Measurements from ENCODE around the gene EFNA2. TPM values are rescaled to one million over a fixed set of nuclear protein-coding genes. Genes with fewer than 3 reads are reported as not detected.

Gene EFNA2
- total and polyA plus RNA-seq, 2 experiments from 2014 or later, result 2.7 to 10.3 TPM

GRCh38 chr19:1350867-1351266 lies 65.2 kb downstream of the EFNA2 start (continued):
- no peak for TF ChIP-seq CREB1 (CRISPR knock-in tag; IDR thresholded peaks at IDR 0.05; ENCODE audit: low read depth)
- TF ChIP-seq NANOG (IDR thresholded peaks at IDR 0.05; ENCODE audit: borderline replicate concordance), result no peak
- TF ChIP-seq JUNB (IDR thresholded peaks at IDR 0.05; ENCODE audit: unreplicated experiment), result no peak
- TF ChIP-seq ZNF331 (CRISPR knock-in tag; IDR thresholded peaks at IDR 0.05; ENCODE audit: low read depth), result no peak
- TF ChIP-seq POLR2AphosphoS5 (IDR thresholded peaks at IDR 0.05; ENCODE audit: low read depth), result no peak
- TF ChIP-seq, protein P1, sequence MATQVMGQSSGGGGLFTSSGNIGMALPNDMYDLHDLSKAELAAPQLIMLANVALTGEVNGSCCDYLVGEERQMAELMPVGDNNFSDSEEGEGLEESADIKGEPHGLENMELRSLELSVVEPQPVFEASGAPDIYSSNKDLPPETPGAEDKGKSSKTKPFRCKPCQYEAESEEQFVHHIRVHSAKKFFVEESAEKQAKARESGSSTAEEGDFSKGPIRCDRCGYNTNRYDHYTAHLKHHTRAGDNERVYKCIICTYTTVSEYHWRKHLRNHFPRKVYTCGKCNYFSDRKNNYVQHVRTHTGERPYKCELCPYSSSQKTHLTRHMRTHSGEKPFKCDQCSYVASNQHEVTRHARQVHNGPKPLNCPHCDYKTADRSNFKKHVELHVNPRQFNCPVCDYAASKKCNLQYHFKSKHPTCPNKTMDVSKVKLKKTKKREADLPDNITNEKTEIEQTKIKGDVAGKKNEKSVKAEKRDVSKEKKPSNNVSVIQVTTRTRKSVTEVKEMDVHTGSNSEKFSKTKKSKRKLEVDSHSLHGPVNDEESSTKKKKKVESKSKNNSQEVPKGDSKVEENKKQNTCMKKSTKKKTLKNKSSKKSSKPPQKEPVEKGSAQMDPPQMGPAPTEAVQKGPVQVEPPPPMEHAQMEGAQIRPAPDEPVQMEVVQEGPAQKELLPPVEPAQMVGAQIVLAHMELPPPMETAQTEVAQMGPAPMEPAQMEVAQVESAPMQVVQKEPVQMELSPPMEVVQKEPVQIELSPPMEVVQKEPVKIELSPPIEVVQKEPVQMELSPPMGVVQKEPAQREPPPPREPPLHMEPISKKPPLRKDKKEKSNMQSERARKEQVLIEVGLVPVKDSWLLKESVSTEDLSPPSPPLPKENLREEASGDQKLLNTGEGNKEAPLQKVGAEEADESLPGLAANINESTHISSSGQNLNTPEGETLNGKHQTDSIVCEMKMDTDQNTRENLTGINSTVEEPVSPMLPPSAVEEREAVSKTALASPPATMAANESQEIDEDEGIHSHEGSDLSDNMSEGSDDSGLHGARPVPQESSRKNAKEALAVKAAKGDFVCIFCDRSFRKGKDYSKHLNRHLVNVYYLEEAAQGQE (IDR thresholded peaks at IDR 0.05; ENCODE audit: unreplicated experiment), result no peak
- TF ChIP-seq EZH2 (IDR thresholded peaks at IDR 0.05; ENCODE audit: low read depth, unreplicated experiment), result no peak

Other genes starting within 250 kb of the EFNA2 start
- 18.1 and 22.2 TPM in 2 replicates for gene ABCA7, start 245.8 kb upstream of the EFNA2 start, total RNA-seq (2014; rRNA removed; shearing (Covaris generic))
- gene ABCA7, start 245.8 kb upstream of the EFNA2 start, polyA plus RNA-seq (2016; fragmentation: Nextera tagmentation; extraction: Ambion mirVana), result 27.4 and 30.3 TPM in 2 replicates
- 56.0 and 71.8 TPM in 2 replicates for gene ARHGAP45, start 218.7 kb upstream of the EFNA2 start, total RNA-seq (2014; rRNA removed; shearing (Covaris generic))
- 24.7 and 28.3 TPM in 2 replicates for gene ARHGAP45, start 218.7 kb upstream of the EFNA2 start, polyA plus RNA-seq (2016; fragmentation: Nextera tagmentation; extraction: Ambion mirVana)
- 257 and 303 TPM in 2 replicates for gene POLR2E, start 190.5 kb upstream of the EFNA2 start, total RNA-seq (2014; rRNA removed; shearing (Covaris generic))
- 254 and 286 TPM in 2 replicates for gene POLR2E, start 190.5 kb upstream of the EFNA2 start, polyA plus RNA-seq (2016; fragmentation: Nextera tagmentation; extraction: Ambion mirVana)
- 284 and 351 TPM in 2 replicates for gene GPX4, start 181.9 kb upstream of the EFNA2 start, total RNA-seq (2014; rRNA removed; shearing (Covaris generic))
- gene GPX4, start 181.9 kb upstream of the EFNA2 start, polyA plus RNA-seq (2016; fragmentation: Nextera tagmentation; extraction: Ambion mirVana), result 543 and 573 TPM in 2 replicates
- gene SBNO2, start 111.6 kb upstream of the EFNA2 start, total RNA-seq (2014; rRNA removed; shearing (Covaris generic)), result 28.0 and 35.4 TPM in 2 replicates
- gene SBNO2, start 111.6 kb upstream of the EFNA2 start, polyA plus RNA-seq (2016; fragmentation: Nextera tagmentation; extraction: Ambion mirVana), result 6.3 and 6.9 TPM in 2 replicates
- gene STK11, start 80.1 kb upstream of the EFNA2 start, total RNA-seq (2014; rRNA removed; shearing (Covaris generic)), result 84.4 and 96.5 TPM in 2 replicates
- gene STK11, start 80.1 kb upstream of the EFNA2 start, polyA plus RNA-seq (2016; fragmentation: Nextera tagmentation; extraction: Ambion mirVana), result 19.4 and 23.7 TPM in 2 replicates
- 10.8 and 14.1 TPM in 2 replicates for gene CBARP, start 47.9 kb upstream of the EFNA2 start, total RNA-seq (2014; rRNA removed; shearing (Covaris generic))
- 2.0 TPM in 2 replicates for gene CBARP, start 47.9 kb upstream of the EFNA2 start, polyA plus RNA-seq (2016; fragmentation: Nextera tagmentation; extraction: Ambion mirVana)
- 78.7 and 139 TPM in 2 replicates for gene ATP5F1D, start 44.1 kb upstream of the EFNA2 start, total RNA-seq (2014; rRNA removed; shearing (Covaris generic))
- gene ATP5F1D, start 44.1 kb upstream of the EFNA2 start, polyA plus RNA-seq (2016; fragmentation: Nextera tagmentation; extraction: Ambion mirVana), result 396 and 420 TPM in 2 replicates
- 84.5 and 113 TPM in 2 replicates for gene MIDN, start 37.3 kb upstream of the EFNA2 start, total RNA-seq (2014; rRNA removed; shearing (Covaris generic))
- gene MIDN, start 37.3 kb upstream of the EFNA2 start, polyA plus RNA-seq (2016; fragmentation: Nextera tagmentation; extraction: Ambion mirVana), result 28.6 and 33.3 TPM in 2 replicates
- 152 and 202 TPM in 2 replicates for gene CIRBP, start 16.5 kb upstream of the EFNA2 start, total RNA-seq (2014; rRNA removed; shearing (Covaris generic))
- gene CIRBP, start 16.5 kb upstream of the EFNA2 start, polyA plus RNA-seq (2016; fragmentation: Nextera tagmentation; extraction: Ambion mirVana), result 153 and 160 TPM in 2 replicates
- 39.2 and 60.4 TPM in 2 replicates for gene FAM174C, start 10.3 kb upstream of the EFNA2 start, total RNA-seq (2014; rRNA removed; shearing (Covaris generic))
- 62.3 and 68.0 TPM in 2 replicates for gene FAM174C, start 10.3 kb upstream of the EFNA2 start, polyA plus RNA-seq (2016; fragmentation: Nextera tagmentation; extraction: Ambion mirVana)
- gene NDUFS7, start 98.0 kb downstream of the EFNA2 start, total RNA-seq (2014; rRNA removed; shearing (Covaris generic)), result 128 and 132 TPM in 2 replicates
- 201 and 203 TPM in 2 replicates for gene NDUFS7, start 98.0 kb downstream of the EFNA2 start, polyA plus RNA-seq (2016; fragmentation: Nextera tagmentation; extraction: Ambion mirVana)
- 21.5 and 27.3 TPM in 2 replicates for gene GAMT, start 115.7 kb downstream of the EFNA2 start, total RNA-seq (2014; rRNA removed; shearing (Covaris generic))
- 33.6 and 36.9 TPM in 2 replicates for gene GAMT, start 115.7 kb downstream of the EFNA2 start, polyA plus RNA-seq (2016; fragmentation: Nextera tagmentation; extraction: Ambion mirVana)
- 180 and 194 TPM in 2 replicates for gene DAZAP1, start 121.7 kb downstream of the EFNA2 start, total RNA-seq (2014; rRNA removed; shearing (Covaris generic))
- 44.1 and 48.1 TPM in 2 replicates for gene DAZAP1, start 121.7 kb downstream of the EFNA2 start, polyA plus RNA-seq (2016; fragmentation: Nextera tagmentation; extraction: Ambion mirVana)
- gene RPS15, start 152.5 kb downstream of the EFNA2 start, total RNA-seq (2014; rRNA removed; shearing (Covaris generic)), result 2,953 and 3,723 TPM in 2 replicates
- gene RPS15, start 152.5 kb downstream of the EFNA2 start, polyA plus RNA-seq (2016; fragmentation: Nextera tagmentation; extraction: Ambion mirVana), result 3,861 and 4,267 TPM in 2 replicates
- gene APC2, start 164.2 kb downstream of the EFNA2 start, total RNA-seq (2014; rRNA removed; shearing (Covaris generic)), result 14.3 and 18.3 TPM in 2 replicates
- gene APC2, start 164.2 kb downstream of the EFNA2 start, polyA plus RNA-seq (2016; fragmentation: Nextera tagmentation; extraction: Ambion mirVana), result 1.4 TPM in 2 replicates
- gene C19orf25, start 193.3 kb downstream of the EFNA2 start, total RNA-seq (2014; rRNA removed; shearing (Covaris generic)), result 61.1 and 64.9 TPM in 2 replicates
- 43.5 and 50.1 TPM in 2 replicates for gene C19orf25, start 193.3 kb downstream of the EFNA2 start, polyA plus RNA-seq (2016; fragmentation: Nextera tagmentation; extraction: Ambion mirVana)
- 5.9 and 15.1 TPM in 2 replicates for gene PCSK4, start 204.5 kb downstream of the EFNA2 start, total RNA-seq (2014; rRNA removed; shearing (Covaris generic))
- gene PCSK4, start 204.5 kb downstream of the EFNA2 start, polyA plus RNA-seq (2016; fragmentation: Nextera tagmentation; extraction: Ambion mirVana), result 3.8 and 5.6 TPM in 2 replicates
- 14.3 and 15.2 TPM in 2 replicates for gene REEP6, start 205.3 kb downstream of the EFNA2 start, total RNA-seq (2014; rRNA removed; shearing (Covaris generic))
- 20.0 and 23.4 TPM in 2 replicates for gene REEP6, start 205.3 kb downstream of the EFNA2 start, polyA plus RNA-seq (2016; fragmentation: Nextera tagmentation; extraction: Ambion mirVana)
- 0.10 TPM in 1 of 2 replicates, not detected in the other for gene ADAMTSL5, start 227.1 kb downstream of the EFNA2 start, total RNA-seq (2014; rRNA removed; shearing (Covaris generic))
- gene ADAMTSL5, start 227.1 kb downstream of the EFNA2 start, polyA plus RNA-seq (2016; fragmentation: Nextera tagmentation; extraction: Ambion mirVana), result 0.70 and 0.97 TPM in 2 replicates
- 0.23 and 1.2 TPM in 2 replicates for gene PLK5, start 238.2 kb downstream of the EFNA2 start, total RNA-seq (2014; rRNA removed; shearing (Covaris generic))
- gene PLK5, start 238.2 kb downstream of the EFNA2 start, polyA plus RNA-seq (2016; fragmentation: Nextera tagmentation; extraction: Ambion mirVana), result 0.97 and 1.4 TPM in 2 replicates

All from GM23338 (cell line).